Stimulated activated CD8-positive, alpha-beta memory T cell treated with anti-CD3 and anti-CD28 coated beads, Interleukin-4, amount 100 ng/mL, for 4 hours (primary cell): Measurements from ENCODE around the gene FOXD1.
"Not testable (repeated sequence)": the region's sequence is repeated elsewhere in the genome, so short reads cannot be mapped to it uniquely, and the experiment has no call there.

Experiments
- DNase-seq, 2 donors: peaks; one replicate each; pipeline ENCODE4 v3.0.0-alpha.2; 2020; ENCODE audit warnings: low read depth in 2 of 2, low spot score in 1 of 2

Gene FOXD1

GRCh38 chr5:73418244-73418691 is 30.3 kb downstream of the FOXD1 start:
- no peak for DNase-seq

- DNase-seq = no peak
Measured at GRCh38 chr5:73417303-73418034, 31.1 kb downstream of the FOXD1 start.

- DNase-seq = no peak
Measured at GRCh38 chr5:73415617-73416016, 33.0 kb downstream of the FOXD1 start.

GRCh38 chr5:73415171-73415570 is 33.4 kb downstream of the FOXD1 start:
- DNase-seq = no peak

- no peak for DNase-seq
Measured at GRCh38 chr5:73412597-73412988, 36.0 kb downstream of the FOXD1 start.

GRCh38 chr5:73411936-73412596 is 36.5 kb downstream of the FOXD1 start:
- no peak for DNase-seq

GRCh38 chr5:73409927-73410326 is 38.6 kb downstream of the FOXD1 start:
- DNase-seq = not testable (repeated sequence)

- DNase-seq = no peak
Measured at GRCh38 chr5:73405691-73406090, 42.9 kb downstream of the FOXD1 start.

GRCh38 chr5:73399775-73400174 is 48.8 kb downstream of the FOXD1 start:
- DNase-seq = no peak
